Subcutaneous abdominal adipose tissue (tissue), 5 donors: ENCODE results near the gene MOCS1.
"Not testable (repeated sequence)": the region's sequence is repeated elsewhere in the genome, so short reads cannot be mapped to it uniquely, and the experiment has no call there.

ENCODE experiments used
- H3K27ac ChIP-seq: one replicate; pipeline ENCODE4 v1.7.0; 2013; ENCODE audit warnings: low read depth, mild to moderate bottlenecking, inconsistent platforms, low read length, moderate library complexity
- H3K27me3 ChIP-seq, 5 donors: one replicate each; pipeline ENCODE4 v1.7.0; 2013; ENCODE audit warnings: low read length in 5 of 5, inconsistent platforms in 1 of 5; ENCODE audit not compliant: control insufficient read depth in 5 of 5, insufficient read depth in 4 of 5
- H3K36me3 ChIP-seq, 5 donors: one replicate each; pipeline ENCODE4 v1.7.0; 2013; ENCODE audit warnings: low read length in 5 of 5; ENCODE audit not compliant: control insufficient read depth in 5 of 5, insufficient read depth in 5 of 5
- H3K4me1 ChIP-seq, 5 donors: one replicate each; pipeline ENCODE4 v1.7.0; 2013; ENCODE audit warnings: low read length in 5 of 5, mild to moderate bottlenecking in 3 of 5, moderate library complexity in 1 of 5; ENCODE audit not compliant: control insufficient read depth in 5 of 5, insufficient read depth in 5 of 5
- H3K4me3 ChIP-seq, 5 donors: one replicate each; pipeline ENCODE4 v1.7.0; 2013; ENCODE audit warnings: low read length in 5 of 5, low read depth in 1 of 5
- H3K9ac ChIP-seq, 5 donors: one replicate each; pipeline ENCODE4 v1.7.0; 2013; ENCODE audit warnings: low read length in 5 of 5, mild to moderate bottlenecking in 4 of 5, moderate library complexity in 3 of 5
- H3K9me3 ChIP-seq, 5 donors: one replicate each; pipeline ENCODE4 v1.7.0; 2013; ENCODE audit warnings: low read length in 5 of 5; ENCODE audit not compliant: control insufficient read depth in 5 of 5
- donor health status: healthy.
- donor health status: healthy.
- donor health status: healthy.
- donor health status: healthy.
- donor health status: healthy.

Gene MOCS1

GRCh38 chr6:39971131-39971530 lies 36.9 kb upstream of the MOCS1 start:
- H3K4me1 ChIP-seq, H3K27ac ChIP-seq, H3K9me3 ChIP-seq, H3K4me3 ChIP-seq, H3K9ac ChIP-seq, H3K27me3 ChIP-seq, H3K36me3 ChIP-seq: not testable (repeated sequence)

DNA sequence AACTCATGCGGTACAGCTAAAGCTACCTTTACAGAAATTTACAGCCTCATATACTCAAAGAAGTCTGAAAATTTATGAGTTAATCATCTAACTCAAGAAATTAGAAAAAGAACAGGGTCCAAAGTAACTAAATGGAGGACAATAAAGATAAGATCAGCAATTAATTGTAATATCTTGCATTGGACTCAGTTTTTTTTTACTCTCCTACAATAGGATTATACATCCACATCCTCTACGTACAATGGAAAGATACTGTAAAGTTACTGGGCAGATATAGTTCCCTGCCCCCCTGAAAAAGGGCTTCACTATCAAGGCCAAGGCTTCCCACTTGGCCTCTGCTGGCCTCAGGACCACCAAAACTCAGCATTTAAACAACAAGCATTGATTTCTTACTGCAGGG lies 31.5 kb upstream of the MOCS1 start:
- H3K36me3 ChIP-seq = no peaks in the 10 kb centered on the region
- no peak overlapping the region for H3K27ac ChIP-seq
- H3K9me3 ChIP-seq = no peaks in the 10 kb centered on the region
- peaks cover 0 to 2% (median 0%) of the 10 kb centered on the region in 5 donors for H3K27me3 ChIP-seq
- no peak overlapping the region for H3K4me3 ChIP-seq
- peaks cover 2 to 9% (median 5%) of the 10 kb centered on the region in 5 donors for H3K4me1 ChIP-seq
- no peak overlapping the region for H3K9ac ChIP-seq

- no peak overlapping the region for H3K9ac ChIP-seq
- no peaks in the 10 kb centered on the region for H3K36me3 ChIP-seq
- H3K9me3 ChIP-seq = no peaks in the 10 kb centered on the region
- H3K4me3 ChIP-seq = no peak overlapping the region
- H3K27me3 ChIP-seq = peaks cover 0 to 2% (median 0%) of the 10 kb centered on the region in 5 donors
- peaks cover 2 to 9% (median 5%) of the 10 kb centered on the region in 5 donors for H3K4me1 ChIP-seq
- H3K27ac ChIP-seq = no peak overlapping the region
Measured at GRCh38 chr6:39964530-39964929, 30.3 kb upstream of the MOCS1 start.

GRCh38 chr6:39964094-39964493 lies 29.8 kb upstream of the MOCS1 start:
- no peaks in the 10 kb centered on the region for H3K36me3 ChIP-seq

GRCh38 chr6:39962831-39963230 lies 28.6 kb upstream of the MOCS1 start:
- H3K27ac ChIP-seq = no peak overlapping the region
- H3K9me3 ChIP-seq = no peaks in the 10 kb centered on the region

More at GRCh38 chr6:39964094-39964493, 29.8 kb upstream of the MOCS1 start:
- Histone ChIP-seq H3K9ac (no peak overlapping the region), H3K4me3 (no peak overlapping the region), H3K27ac (no peak overlapping the region), H3K4me1 (peaks cover 2 to 9% (median 5%) of the 10 kb centered on the region in 5 donors), H3K27me3 (peaks cover 0 to 2% (median 0%) of the 10 kb centered on the region in 5 donors), H3K9me3 (no peaks in the 10 kb centered on the region)

DNA sequence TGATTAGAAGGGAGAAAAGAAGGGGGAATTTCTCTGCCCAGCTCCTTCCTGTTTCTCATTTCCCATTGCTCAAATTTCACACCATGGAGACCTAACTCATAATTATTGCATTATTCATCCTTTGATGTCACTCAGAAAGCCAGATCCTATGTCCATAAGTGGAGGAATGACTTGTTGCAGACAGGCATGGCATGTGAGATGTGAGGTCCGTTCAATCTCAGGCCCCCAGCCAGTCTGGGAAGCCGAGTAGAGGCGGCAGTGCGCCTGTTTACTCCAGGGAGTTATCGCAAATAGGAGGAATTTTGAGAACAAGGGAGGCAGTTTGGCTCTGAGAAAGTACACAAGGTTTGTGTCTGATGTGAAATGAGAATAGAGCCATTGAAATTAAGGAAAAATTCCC lies 26.9 kb upstream of the MOCS1 start:
- peaks cover 0 to 2% (median 0%) of the 10 kb centered on the region in 5 donors for H3K27me3 ChIP-seq
- H3K36me3 ChIP-seq = no peaks in the 10 kb centered on the region
- H3K27ac ChIP-seq = no peak overlapping the region
- H3K4me3 ChIP-seq = peak overlapping the region in 1 of 5 donors; percentile 9
- peaks cover 2 to 9% (median 5%) of the 10 kb centered on the region in 5 donors for H3K4me1 ChIP-seq
- no peaks in the 10 kb centered on the region for H3K9me3 ChIP-seq
- no peak overlapping the region for H3K9ac ChIP-seq

More at GRCh38 chr6:39962831-39963230, 28.6 kb upstream of the MOCS1 start:
- Histone ChIP-seq H3K4me3 (no peak overlapping the region), H3K27me3 (peaks cover 0 to 2% (median 0%) of the 10 kb centered on the region in 5 donors), H3K4me1 (peaks cover 2 to 9% (median 5%) of the 10 kb centered on the region in 5 donors), H3K9ac (no peak overlapping the region), H3K36me3 (no peaks in the 10 kb centered on the region)

DNA sequence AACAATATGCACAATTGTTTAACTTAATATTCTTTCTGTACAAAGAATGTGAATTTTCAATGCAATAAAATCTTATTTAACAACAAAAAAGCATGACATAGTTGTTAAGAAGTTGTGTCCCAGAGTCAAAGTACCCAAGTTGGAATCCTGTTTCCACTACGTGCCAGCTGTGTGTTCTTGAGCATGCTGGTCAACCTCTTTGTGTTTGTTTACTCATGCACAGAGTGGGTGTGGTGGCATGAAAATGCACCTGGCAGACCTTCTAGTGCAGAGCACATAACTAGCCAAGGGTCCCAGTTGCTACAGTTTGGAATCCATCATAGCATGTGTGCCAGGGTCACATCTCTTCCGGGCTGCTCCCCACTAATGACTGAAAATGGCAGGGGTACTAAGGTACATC lies 24.7 kb upstream of the MOCS1 start:
- peaks cover 2 to 9% (median 5%) of the 10 kb centered on the region in 5 donors for H3K4me1 ChIP-seq
- H3K9me3 ChIP-seq = no peaks in the 10 kb centered on the region
- H3K36me3 ChIP-seq = no peaks in the 10 kb centered on the region
- H3K4me3 ChIP-seq = no peak overlapping the region
- H3K27ac ChIP-seq = no peak overlapping the region
- H3K9ac ChIP-seq = no peak overlapping the region
- no peaks in the 10 kb centered on the region for H3K27me3 ChIP-seq

GRCh38 chr6:39956936-39957335 lies 22.7 kb upstream of the MOCS1 start:
- H3K4me3 ChIP-seq = no peak overlapping the region
- H3K27ac ChIP-seq = no peak overlapping the region
- H3K9me3 ChIP-seq = no peaks in the 10 kb centered on the region
- H3K36me3 ChIP-seq = no peaks in the 10 kb centered on the region
- no peak overlapping the region for H3K9ac ChIP-seq
- peaks cover 2 to 17% (median 12%) of the 10 kb centered on the region in 5 donors for H3K4me1 ChIP-seq
- H3K27me3 ChIP-seq = no peaks in the 10 kb centered on the region

- H3K4me1 ChIP-seq = peaks cover 2 to 25% (median 14%) of the 10 kb centered on the region in 5 donors
- H3K9ac ChIP-seq = no peak overlapping the region
- peaks cover 0 to 2% (median 0%) of the 10 kb centered on the region in 5 donors for H3K27me3 ChIP-seq
- H3K4me3 ChIP-seq = no peak overlapping the region
- H3K36me3 ChIP-seq = no peaks in the 10 kb centered on the region
- H3K9me3 ChIP-seq = no peaks in the 10 kb centered on the region
- H3K27ac ChIP-seq = no peak overlapping the region
Measured at GRCh38 chr6:39953076-39953618, 18.9 kb upstream of the MOCS1 start.

DNA sequence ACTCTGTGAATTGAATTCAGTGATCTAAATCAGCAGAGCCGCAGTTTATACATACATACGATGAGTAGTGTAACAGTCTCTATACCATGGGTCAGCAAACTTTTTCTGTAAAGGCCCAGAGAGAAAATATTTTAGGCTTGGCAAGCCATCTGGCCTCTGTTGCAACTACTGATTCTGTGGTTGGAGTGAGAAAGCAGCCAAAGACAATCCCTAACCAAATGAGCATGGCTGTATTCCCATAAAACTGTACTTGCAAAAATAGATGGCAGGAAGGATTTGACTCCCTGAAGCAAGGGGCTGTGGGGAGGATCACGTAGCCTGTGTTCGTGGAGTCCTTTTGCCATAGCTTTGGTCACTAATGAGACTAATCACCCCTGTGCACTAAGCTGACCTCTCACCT lies 17.9 kb upstream of the MOCS1 start:
- Histone ChIP-seq H3K27ac (peak overlapping the region; percentile 18), H3K9me3 (no peaks in the 10 kb centered on the region), H3K36me3 (no peaks in the 10 kb centered on the region), H3K9ac (no peak overlapping the region), H3K4me1 (peaks cover 2 to 25% (median 14%) of the 10 kb centered on the region in 5 donors), H3K27me3 (peaks cover 0 to 2% (median 0%) of the 10 kb centered on the region in 5 donors), H3K4me3 (no peak overlapping the region)
